Measurements from ENCODE around the gene TMEM135.
"Not testable (repeated sequence)": the region's sequence is repeated elsewhere in the genome, so short reads cannot be mapped to it uniquely, and the experiment has no call there.

The TMEM135 gene

GRCh38 chr11:87026415-87026814 lies 11.3 kb upstream of the TMEM135 start:
- H4K8ac ChIP-seq (ENCODE audit: low read length); H3K23ac ChIP-seq (ENCODE audit: low read length in 2 of 2); DNase-seq; H3K27me3 ChIP-seq (ENCODE audit: control insufficient read depth in 1 of 2, insufficient read depth in 1 of 2, low read length in 2 of 2); H2BK15ac ChIP-seq (ENCODE audit: low read depth, poor library complexity, severe bottlenecking); H2BK120ac ChIP-seq (ENCODE audit: low read depth, low read length); H2AK5ac ChIP-seq (ENCODE audit: low read length, severe bottlenecking); H3K14ac ChIP-seq (ENCODE audit: low read length in 2 of 2); H3K9ac ChIP-seq (ENCODE audit: low read length); H3K4me3 ChIP-seq (ENCODE audit: insufficient read depth in 1 of 2, low read depth in 1 of 2, low read length in 2 of 2); H3K36me3 ChIP-seq (ENCODE audit: control insufficient read depth in 1 of 2, insufficient read depth in 2 of 2, low read depth in 1 of 2, low read length in 2 of 2); H3K27ac ChIP-seq (ENCODE audit: low read length, poor library complexity, severe bottlenecking); H3K79me1 ChIP-seq (replicated peaks; ENCODE audit: low read length, poor library complexity, severe bottlenecking); H3K4me2 ChIP-seq (ENCODE audit: low read length, poor library complexity, severe bottlenecking); H3K4me1 ChIP-seq (ENCODE audit: control insufficient read depth, insufficient read depth, low read depth, low read length); H4K91ac ChIP-seq (ENCODE audit: low read length); H2AFZ ChIP-seq (ENCODE audit: low read depth, low read length); H3K18ac ChIP-seq (ENCODE audit: low read depth in 1 of 2, low read length in 2 of 2); H3K9me3 ChIP-seq (ENCODE audit: control insufficient read depth, low read length); H2BK5ac ChIP-seq (ENCODE audit: low read depth, low read length, poor library complexity, severe bottlenecking); H2BK12ac ChIP-seq (ENCODE audit: low read length in 2 of 2); H3K4ac ChIP-seq (ENCODE audit: low read depth in 1 of 2, low read length in 2 of 2): not testable (repeated sequence)
- WGBS: no CpG with 5 or more reads among the region's 1 CpG

DNA sequence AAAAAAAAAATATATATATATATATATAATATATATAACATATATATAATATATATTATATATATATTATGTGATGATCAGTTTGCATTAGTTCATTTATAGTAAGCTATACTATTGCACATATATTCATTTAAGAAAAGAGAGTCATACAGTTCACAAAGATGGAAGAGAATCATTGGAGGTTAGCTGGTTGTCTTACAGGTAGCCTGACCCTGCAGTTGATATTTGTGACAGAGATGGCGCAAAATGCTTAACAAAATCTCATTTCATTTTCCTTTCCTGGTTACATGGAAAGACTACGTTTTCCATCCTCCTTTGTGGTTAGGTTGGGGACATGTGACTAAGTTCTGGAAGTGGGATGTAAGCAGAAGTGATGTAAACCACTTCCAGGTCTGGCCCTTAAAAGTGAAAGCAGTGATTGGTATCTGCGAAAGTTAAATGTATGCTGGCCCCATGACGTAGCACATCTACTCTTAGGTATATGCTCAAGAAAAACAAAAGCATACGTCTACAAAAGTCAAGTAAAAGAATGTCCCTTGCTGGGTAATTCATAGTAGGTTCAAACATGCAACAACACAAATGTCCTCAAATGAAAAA lies 7.2 kb upstream of the TMEM135 start:
- H4K91ac ChIP-seq (ENCODE audit: low read length): no peak overlapping the region
- H3K14ac ChIP-seq (ENCODE audit: low read length in 2 of 2): no peak overlapping the region
- H4K8ac ChIP-seq (ENCODE audit: low read length): no peak overlapping the region
- H3K79me1 ChIP-seq (replicated peaks; ENCODE audit: low read length, poor library complexity, severe bottlenecking): no peaks in the 10 kb centered on the region
- no peak overlapping the region for H3K9ac ChIP-seq (ENCODE audit: low read length)
- H2AK5ac ChIP-seq (ENCODE audit: low read length, severe bottlenecking): no peak overlapping the region
- no peaks in the 10 kb centered on the region for H3K4me1 ChIP-seq (ENCODE audit: control insufficient read depth, insufficient read depth, low read depth, low read length)
- no peak overlapping the region for H2BK5ac ChIP-seq (ENCODE audit: low read depth, low read length, poor library complexity, severe bottlenecking)
- H2BK15ac ChIP-seq (ENCODE audit: low read depth, poor library complexity, severe bottlenecking): no peak overlapping the region
- no peaks in the 10 kb centered on the region for H3K36me3 ChIP-seq (ENCODE audit: control insufficient read depth in 1 of 2, insufficient read depth in 2 of 2, low read depth in 1 of 2, low read length in 2 of 2)
- H3K18ac ChIP-seq (ENCODE audit: low read depth in 1 of 2, low read length in 2 of 2): no peak overlapping the region
- peak; percentile 76 for DNase-seq
- no peak overlapping the region for H2BK120ac ChIP-seq (ENCODE audit: low read depth, low read length)
- no peak overlapping the region for H3K4me3 ChIP-seq (ENCODE audit: insufficient read depth in 1 of 2, low read depth in 1 of 2, low read length in 2 of 2)
- peaks cover 6% of the 10 kb centered on the region for H3K9me3 ChIP-seq (ENCODE audit: control insufficient read depth, low read length)
- H3K4me2 ChIP-seq (ENCODE audit: low read length, poor library complexity, severe bottlenecking): no peak overlapping the region
- no peak overlapping the region for H2AFZ ChIP-seq (ENCODE audit: low read depth, low read length)
- no peak overlapping the region for H2BK12ac ChIP-seq (ENCODE audit: low read length in 2 of 2)
- H3K27ac ChIP-seq (ENCODE audit: low read length, poor library complexity, severe bottlenecking): no peak overlapping the region
- WGBS: 51% methylated on average over 4 of the region's 5 CpGs
- no peaks in the 10 kb centered on the region for H3K27me3 ChIP-seq (ENCODE audit: control insufficient read depth in 1 of 2, insufficient read depth in 1 of 2, low read length in 2 of 2)
- H3K23ac ChIP-seq (ENCODE audit: low read length in 2 of 2): no peak overlapping the region
- H3K4ac ChIP-seq (ENCODE audit: low read depth in 1 of 2, low read length in 2 of 2): no peak overlapping the region

- H3K4ac ChIP-seq (ENCODE audit: low read depth in 1 of 2, low read length in 2 of 2): no peak overlapping the region
- H2BK15ac ChIP-seq (ENCODE audit: low read depth, poor library complexity, severe bottlenecking): no peak overlapping the region
- WGBS: no CpG with 5 or more reads among the region's 3 CpGs
These were observed 6.1 kb upstream of the TMEM135 start for GRCh38 chr11:87031433-87032170.

GRCh38 chr11:87033561-87033960 lies 4.2 kb upstream of the TMEM135 start:
- H3K4me2 ChIP-seq (ENCODE audit: low read length, poor library complexity, severe bottlenecking): no peak overlapping the region
- no peak overlapping the region for H2AK5ac ChIP-seq (ENCODE audit: low read length, severe bottlenecking)
- WGBS: 89% methylated on average over 7 of the region's 8 CpGs

More at GRCh38 chr11:87031433-87032170, 6.1 kb upstream of the TMEM135 start:
- Histone ChIP-seq H3K9me3 (ENCODE audit: control insufficient read depth, low read length) (no peaks in the 10 kb centered on the region), H2BK12ac (ENCODE audit: low read length in 2 of 2) (no peak overlapping the region), H4K8ac (ENCODE audit: low read length) (no peak overlapping the region), H3K9ac (ENCODE audit: low read length) (no peak overlapping the region), H4K91ac (ENCODE audit: low read length) (no peak overlapping the region), H2BK120ac (ENCODE audit: low read depth, low read length) (no peak overlapping the region), H3K23ac (ENCODE audit: low read length in 2 of 2) (no peak overlapping the region), H3K4me1 (ENCODE audit: control insufficient read depth, insufficient read depth, low read depth, low read length) (no peaks in the 10 kb centered on the region), H2AFZ (ENCODE audit: low read depth, low read length) (no peak overlapping the region), H3K18ac (ENCODE audit: low read depth in 1 of 2, low read length in 2 of 2) (no peak overlapping the region), H3K4me2 (ENCODE audit: low read length, poor library complexity, severe bottlenecking) (no peak overlapping the region), H3K36me3 (ENCODE audit: control insufficient read depth in 1 of 2, insufficient read depth in 2 of 2, low read depth in 1 of 2, low read length in 2 of 2) (no peaks in the 10 kb centered on the region), H2AK5ac (ENCODE audit: low read length, severe bottlenecking) (no peak overlapping the region), H2BK5ac (ENCODE audit: low read depth, low read length, poor library complexity, severe bottlenecking) (no peak overlapping the region), H3K79me1 (replicated peaks; ENCODE audit: low read length, poor library complexity, severe bottlenecking) (no peaks in the 10 kb centered on the region), H3K4me3 (ENCODE audit: insufficient read depth in 1 of 2, low read depth in 1 of 2, low read length in 2 of 2) (no peak overlapping the region), H3K27ac (ENCODE audit: low read length, poor library complexity, severe bottlenecking) (no peak overlapping the region), H3K14ac (ENCODE audit: low read length in 2 of 2) (no peak overlapping the region), H3K27me3 (ENCODE audit: control insufficient read depth in 1 of 2, insufficient read depth in 1 of 2, low read length in 2 of 2) (no peaks in the 10 kb centered on the region)
- DNase-seq: no peak

More at GRCh38 chr11:87033561-87033960, 4.2 kb upstream of the TMEM135 start:
- no peak overlapping the region for H2BK5ac ChIP-seq (ENCODE audit: low read depth, low read length, poor library complexity, severe bottlenecking)
- no peak overlapping the region for H3K18ac ChIP-seq (ENCODE audit: low read depth in 1 of 2, low read length in 2 of 2)
- no peak overlapping the region for H3K27ac ChIP-seq (ENCODE audit: low read length, poor library complexity, severe bottlenecking)
- no peak for DNase-seq
- H3K23ac ChIP-seq (ENCODE audit: low read length in 2 of 2): no peak overlapping the region
- H2BK15ac ChIP-seq (ENCODE audit: low read depth, poor library complexity, severe bottlenecking): no peak overlapping the region
- H3K36me3 ChIP-seq (ENCODE audit: control insufficient read depth in 1 of 2, insufficient read depth in 2 of 2, low read depth in 1 of 2, low read length in 2 of 2): no peaks in the 10 kb centered on the region
- H4K91ac ChIP-seq (ENCODE audit: low read length): no peak overlapping the region
- H3K4me1 ChIP-seq (ENCODE audit: control insufficient read depth, insufficient read depth, low read depth, low read length): peaks cover 3% of the 10 kb centered on the region
- H3K79me1 ChIP-seq (replicated peaks; ENCODE audit: low read length, poor library complexity, severe bottlenecking): peaks cover 3% of the 10 kb centered on the region
- H2BK120ac ChIP-seq (ENCODE audit: low read depth, low read length): no peak overlapping the region
- no peaks in the 10 kb centered on the region for H3K9me3 ChIP-seq (ENCODE audit: control insufficient read depth, low read length)
- peak overlapping the region; percentile 58 for H3K9ac ChIP-seq (ENCODE audit: low read length)
- no peak overlapping the region for H3K14ac ChIP-seq (ENCODE audit: low read length in 2 of 2)
- H3K4ac ChIP-seq (ENCODE audit: low read depth in 1 of 2, low read length in 2 of 2): no peak overlapping the region
- no peak overlapping the region for H3K4me3 ChIP-seq (ENCODE audit: insufficient read depth in 1 of 2, low read depth in 1 of 2, low read length in 2 of 2)
- H2BK12ac ChIP-seq (ENCODE audit: low read length in 2 of 2): no peak overlapping the region
- no peak overlapping the region for H2AFZ ChIP-seq (ENCODE audit: low read depth, low read length)
- H3K27me3 ChIP-seq (ENCODE audit: control insufficient read depth in 1 of 2, insufficient read depth in 1 of 2, low read length in 2 of 2): no peaks in the 10 kb centered on the region
- H4K8ac ChIP-seq (ENCODE audit: low read length): no peak overlapping the region

All from mesenchymal stem cell (in vitro differentiated cells and primary cell).